IMR-90 (cell line): ENCODE results near the gene CCK. TPM values are rescaled to one million over a fixed set of nuclear protein-coding genes. Genes with fewer than 3 reads are reported as not detected.

Experiments
- ATAC-seq: fragments of 200-7000 bp; cut with Tn5 transposase; 2 replicates; pipeline ENCODE4 v1.9.1; 2020; ENCODE audit warnings: low read depth, mild to moderate bottlenecking, moderate library complexity
- BruUV-seq: library from RNA; stranded (reverse); fragments of 400-500 nt; replicated peaks from 2 replicates; lab custom pipeline; 2021; lab: Mats Ljungman, UMichigan
- CTCF ChIA-PET: fragments of 300-600 bp; formaldehyde crosslinking; extraction: SDS; loops from one replicate; lab custom pipeline; 2021; ENCODE audit warnings: antibody characterized with exemption; lab: Yijun Ruan, JAX
- POLR2A ChIA-PET: fragments of 300-600 bp; sonication (Branson Sonifier 250); formaldehyde crosslinking; loops from one replicate; lab custom pipeline; 2022; ENCODE audit warnings: antibody characterized with exemption; ENCODE audit not compliant: unreplicated experiment; lab: Charles Lee
- DNase-seq: peaks from one replicate; pipeline ENCODE4 v3.0.0; 2013
- H2AFZ ChIP-seq: replicated peaks from 2 replicates; pipeline ENCODE3; 2013; ENCODE audit warnings: low read length, mild to moderate bottlenecking; ENCODE audit not compliant: poor library complexity
- H2AK5ac ChIP-seq: 2 replicates; pipeline ENCODE4 v1.6.1; 2013; ENCODE audit warnings: low read depth, low read length, inconsistent platforms
- H2AK9ac ChIP-seq: replicated peaks from 2 replicates; pipeline ENCODE3; 2013; ENCODE audit warnings: mild to moderate bottlenecking, low read depth, low read length, moderate library complexity; ENCODE audit not compliant: poor library complexity
- H2BK120ac ChIP-seq: 2 replicates; pipeline ENCODE4 v1.6.1; 2013; ENCODE audit warnings: low read depth, low read length, inconsistent platforms
- H2BK15ac ChIP-seq: 3 replicates; pipeline ENCODE4 v1.6.1; 2013; ENCODE audit warnings: low read depth, low read length, inconsistent platforms
- H2BK20ac ChIP-seq: 2 replicates; pipeline ENCODE4 v1.6.1; 2013; ENCODE audit warnings: low read depth, mild to moderate bottlenecking, inconsistent platforms, low read length, moderate library complexity
- H2BK5ac ChIP-seq: 2 replicates; pipeline ENCODE4 v1.6.1; 2013; ENCODE audit warnings: mild to moderate bottlenecking, low read depth, low read length, inconsistent platforms; ENCODE audit not compliant: poor library complexity, severe bottlenecking
- H3K14ac ChIP-seq: replicated peaks from 2 replicates; pipeline ENCODE4 v1.6.1; 2013; ENCODE audit warnings: low read depth, low read length, inconsistent platforms
- H3K18ac ChIP-seq: 2 replicates; pipeline ENCODE4 v1.6.1; 2013; ENCODE audit warnings: low read depth, low read length, control low read depth
- H3K23ac ChIP-seq: 2 replicates; pipeline ENCODE4 v1.6.1; 2013; ENCODE audit warnings: low read depth, low read length, inconsistent platforms
- H3K27ac ChIP-seq: 2 replicates; pipeline ENCODE4 v1.5.1; 2013; ENCODE audit warnings: mild to moderate bottlenecking, control low read depth, low read length; ENCODE audit not compliant: insufficient read depth
- H3K27me3 ChIP-seq: 2 replicates; pipeline ENCODE4 v1.6.1; 2013; ENCODE audit warnings: low read length; ENCODE audit not compliant: control insufficient read depth, insufficient read depth
- H3K36me3 ChIP-seq: 2 replicates; pipeline ENCODE4 v1.6.1; 2013; ENCODE audit warnings: low read length, mixed read lengths; ENCODE audit not compliant: control insufficient read depth, insufficient read depth
- H3K4ac ChIP-seq: 2 replicates; pipeline ENCODE4 v1.6.1; 2013; ENCODE audit warnings: low read depth, low read length, inconsistent platforms
- H3K4me1 ChIP-seq: 2 replicates; pipeline ENCODE4 v1.6.1; 2013; ENCODE audit warnings: low read length, mixed read lengths; ENCODE audit not compliant: control insufficient read depth, insufficient read depth
- H3K4me2 ChIP-seq: 2 replicates; pipeline ENCODE4 v1.6.1; 2013; ENCODE audit warnings: low read depth, mild to moderate bottlenecking, control low read depth, low read length, moderate library complexity
- H3K4me3 ChIP-seq: 2 replicates; pipeline ENCODE4 v1.5.1; 2013; ENCODE audit warnings: low read depth, mild to moderate bottlenecking, control low read depth, low read length, moderate library complexity; ENCODE audit not compliant: insufficient read depth
- H3K56ac ChIP-seq: 2 replicates; pipeline ENCODE4 v1.6.1; 2013; ENCODE audit warnings: low read length, inconsistent platforms; ENCODE audit not compliant: insufficient read depth; ENCODE audit errors: extremely low read depth
- H3K79me1 ChIP-seq, 2 experiments: 2 replicates each; pipeline ENCODE4 v1.6.1; 2013; ENCODE audit warnings: low read length in 2 of 2, inconsistent platforms in 1 of 2, low read depth in 1 of 2
- H3K9ac ChIP-seq: 2 replicates; pipeline ENCODE4 v1.6.1; 2013; ENCODE audit warnings: low read depth, low read length, control low read depth
- H3K9me1 ChIP-seq: 2 replicates; pipeline ENCODE4 v1.6.1; 2013; ENCODE audit warnings: low read length, inconsistent platforms; ENCODE audit not compliant: insufficient read depth
- H3K9me3 ChIP-seq: 2 replicates; pipeline ENCODE4 v1.6.1; 2013; ENCODE audit warnings: low read length; ENCODE audit not compliant: control insufficient read depth, insufficient read depth
- H4K20me1 ChIP-seq: 2 replicates; pipeline ENCODE4 v1.6.1; 2013; ENCODE audit warnings: low read length, inconsistent platforms; ENCODE audit not compliant: insufficient read depth
- H4K5ac ChIP-seq: 2 replicates; pipeline ENCODE4 v1.6.1; 2013; ENCODE audit warnings: mild to moderate bottlenecking, low read depth, low read length, control low read depth
- H4K8ac ChIP-seq, 2 experiments: 2 replicates each; pipeline ENCODE4 v1.6.1; 2013; ENCODE audit warnings: low read depth in 2 of 2, low read length in 2 of 2, control low read depth in 1 of 2, inconsistent platforms in 1 of 2
- H4K91ac ChIP-seq: 2 replicates; pipeline ENCODE4 v1.6.1; 2013; ENCODE audit warnings: low read depth, low read length, inconsistent platforms; ENCODE audit not compliant: insufficient read depth
- BHLHE40 ChIP-seq: fragments of 150-350 bp; IDR thresholded peaks from 2 replicates; pipeline ENCODE4 v1.6.1; 2016; ENCODE audit warnings: mild to moderate bottlenecking, low read depth, low read length
- CEBPB ChIP-seq: IDR thresholded peaks from 2 replicates; pipeline ENCODE4 v1.6.1; 2012; ENCODE audit warnings: low read depth, low read length, improper control_type of control experiment
- CHD1 ChIP-seq: IDR thresholded peaks from 2 replicates; pipeline ENCODE4 v1.6.1; 2012; ENCODE audit warnings: low read depth, low read length, improper control_type of control experiment
- MAFK ChIP-seq: IDR thresholded peaks from 2 replicates; pipeline ENCODE4 v1.6.1; 2012; ENCODE audit warnings: low read depth, low read length, improper control_type of control experiment
- POLR2A ChIP-seq: IDR thresholded peaks from 2 replicates; pipeline ENCODE4 v1.6.1; 2012; ENCODE audit warnings: mild to moderate bottlenecking, low read depth, low read length
- RAD21 ChIP-seq: IDR thresholded peaks from 2 replicates; pipeline ENCODE4 v1.6.1; 2012; ENCODE audit warnings: low read length, improper control_type of control experiment
- RCOR1 ChIP-seq: IDR thresholded peaks from 2 replicates; pipeline ENCODE4 v1.6.1; 2012; ENCODE audit warnings: mild to moderate bottlenecking, low read length, improper control_type of control experiment; ENCODE audit not compliant: insufficient replicate concordance
- SMC3 ChIP-seq: fragments of 150-350 bp; IDR thresholded peaks from 2 replicates; pipeline ENCODE4 v1.6.1; 2016; ENCODE audit warnings: low read depth, mild to moderate bottlenecking, antibody characterized with exemption, low read length, moderate library complexity
- WGBS, 2 experiments: methylation state at CpG; one replicate each; pipeline versions ENCODE4 v1.1.5 to v1.1.7; 2013; ENCODE audit warnings: missing lambda C conversion rate in 2 of 2; ENCODE audit not compliant: insufficient read length in 1 of 2; ENCODE audit errors: extremely low coverage in 2 of 2; 5-methylcytosine and 5-hydroxymethylcytosine counted together
- dilution Hi-C: fragments of 300-500 bp; cut with HindIII; formaldehyde crosslinking; loops from one replicate; pipeline ENCODE4 v1.14.3; 2018; ENCODE audit warnings: low sequenced_read_pairs; ENCODE audit not compliant: unreplicated experiment
- in situ Hi-C: fragments of 300-500 bp; cut with MboI; formaldehyde crosslinking; loops from 3 replicates; pipeline ENCODE4 v1.14.3; 2019; ENCODE audit warnings: low sequenced_read_pairs, inconsistent platforms, mixed read lengths
- intact Hi-C: fragments of 100-400 bp; cut with micrococcal nuclease; formaldehyde crosslinking; loops from 2 replicates; pipeline ENCODE4 v1.10.0; 2022
- polyA plus RNA-seq, 3 experiments: library from polyadenylated mRNA; depleted of rRNA; stranded (reverse); fragments of >200 nt; gene quantifications; 2 replicates each; pipeline ENCODE4 v1.2.3, GENCODE V29; 2012; ENCODE audit warnings: low replicate concordance in 1 of 3
- total RNA-seq: library from RNA; depleted of rRNA; stranded (reverse); fragments of >200 nt; gene quantifications from 2 replicates; pipeline ENCODE4 v1.2.3, GENCODE V29; 2012
- TF ChIP-seq, protein P1 (sequence below): fragments of 150-350 bp; IDR thresholded peaks from 2 replicates; pipeline ENCODE4 v1.6.1; 2016; ENCODE audit warnings: low read depth, mild to moderate bottlenecking, low read length, moderate library complexity, borderline replicate concordance
- TF ChIP-seq, protein P2 (sequence below): conservative IDR thresholded peaks from 2 replicates; pipeline ENCODE4 v1.5.1; 2012; ENCODE audit warnings: mild to moderate bottlenecking, low read depth, low read length, improper control_type of control experiment
- TF ChIP-seq, protein P3 (sequence below): fragments of 150-350 bp; IDR thresholded peaks from 2 replicates; pipeline ENCODE4 v1.6.1; 2017; ENCODE audit warnings: mild to moderate bottlenecking, antibody characterized with exemption, low read length, low read depth

CCK gene
- total and polyA plus RNA-seq, 2 of the 4 experiments (the other 2 are of a cell fraction), result 0.43 TPM; not detected in 1

DNA sequence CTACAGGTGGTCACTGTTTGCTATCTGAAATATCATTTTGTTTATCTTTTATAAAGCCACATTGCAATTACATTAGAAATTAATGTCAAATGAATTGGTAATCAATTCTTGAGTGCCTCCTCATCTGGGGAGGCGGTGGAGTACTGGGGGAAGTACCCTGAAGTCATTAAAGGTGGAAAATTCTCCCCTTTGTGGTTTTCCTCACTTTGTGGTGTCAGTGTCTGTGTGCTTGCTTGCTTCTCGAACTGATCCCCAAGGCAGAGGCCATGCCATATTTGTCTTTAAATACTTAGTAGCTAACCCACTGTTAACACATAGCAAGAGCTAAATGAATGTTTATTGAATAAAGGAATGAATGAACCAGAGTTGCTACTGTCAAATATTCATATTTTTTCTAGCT lies 40.5 kb upstream of the CCK start:
- no CpG with 5 or more reads among the region's 2 CpGs for WGBS, 2 experiments
- Histone ChIP-seq H4K5ac (no peak overlapping the region), H3K4me2 (no peak overlapping the region), H3K36me3 (no peaks in the 10 kb centered on the region), H4K91ac (no peak overlapping the region), H3K4me1 (no peaks in the 10 kb centered on the region), H3K4me3 (no peak overlapping the region), H2AK5ac (no peak overlapping the region), H3K4ac (no peak overlapping the region), H2AK9ac (no peak overlapping the region), H3K9me1 (no peaks in the 10 kb centered on the region), H2BK5ac (no peak overlapping the region), H3K56ac (no peak overlapping the region), H2AFZ (no peak overlapping the region), H4K8ac (no peak overlapping the region), H3K27me3 (no peaks in the 10 kb centered on the region), H2BK15ac (no peak overlapping the region), H3K27ac (no peak overlapping the region), H2BK120ac (no peak overlapping the region), H3K79me1 (no peaks in the 10 kb centered on the region), H3K14ac (no peak overlapping the region), H4K20me1 (no peaks in the 10 kb centered on the region), H3K23ac (no peak overlapping the region), H3K9me3 (no peaks in the 10 kb centered on the region), H3K18ac (no peak overlapping the region), H2BK20ac (no peak overlapping the region), H3K9ac (no peak overlapping the region)
- intact Hi-C loops (no loop called here), in situ Hi-C loops (no loop called here), dilution Hi-C loops (no loop called here)
- DNase-seq (no peak), ATAC-seq (no peak)
- no TSS peak for BruUV-seq
- TF ChIP-seq POLR2A (no peak), CHD1 (no peak), RAD21 (no peak), BHLHE40 (no peak), SMC3 (no peak), CEBPB (no peak), MAFK (no peak), RCOR1 (no peak)
- TF ChIP-seq, protein P1, sequence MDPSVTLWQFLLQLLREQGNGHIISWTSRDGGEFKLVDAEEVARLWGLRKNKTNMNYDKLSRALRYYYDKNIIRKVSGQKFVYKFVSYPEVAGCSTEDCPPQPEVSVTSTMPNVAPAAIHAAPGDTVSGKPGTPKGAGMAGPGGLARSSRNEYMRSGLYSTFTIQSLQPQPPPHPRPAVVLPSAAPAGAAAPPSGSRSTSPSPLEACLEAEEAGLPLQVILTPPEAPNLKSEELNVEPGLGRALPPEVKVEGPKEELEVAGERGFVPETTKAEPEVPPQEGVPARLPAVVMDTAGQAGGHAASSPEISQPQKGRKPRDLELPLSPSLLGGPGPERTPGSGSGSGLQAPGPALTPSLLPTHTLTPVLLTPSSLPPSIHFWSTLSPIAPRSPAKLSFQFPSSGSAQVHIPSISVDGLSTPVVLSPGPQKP, result no peak
- TF ChIP-seq, protein P2, sequence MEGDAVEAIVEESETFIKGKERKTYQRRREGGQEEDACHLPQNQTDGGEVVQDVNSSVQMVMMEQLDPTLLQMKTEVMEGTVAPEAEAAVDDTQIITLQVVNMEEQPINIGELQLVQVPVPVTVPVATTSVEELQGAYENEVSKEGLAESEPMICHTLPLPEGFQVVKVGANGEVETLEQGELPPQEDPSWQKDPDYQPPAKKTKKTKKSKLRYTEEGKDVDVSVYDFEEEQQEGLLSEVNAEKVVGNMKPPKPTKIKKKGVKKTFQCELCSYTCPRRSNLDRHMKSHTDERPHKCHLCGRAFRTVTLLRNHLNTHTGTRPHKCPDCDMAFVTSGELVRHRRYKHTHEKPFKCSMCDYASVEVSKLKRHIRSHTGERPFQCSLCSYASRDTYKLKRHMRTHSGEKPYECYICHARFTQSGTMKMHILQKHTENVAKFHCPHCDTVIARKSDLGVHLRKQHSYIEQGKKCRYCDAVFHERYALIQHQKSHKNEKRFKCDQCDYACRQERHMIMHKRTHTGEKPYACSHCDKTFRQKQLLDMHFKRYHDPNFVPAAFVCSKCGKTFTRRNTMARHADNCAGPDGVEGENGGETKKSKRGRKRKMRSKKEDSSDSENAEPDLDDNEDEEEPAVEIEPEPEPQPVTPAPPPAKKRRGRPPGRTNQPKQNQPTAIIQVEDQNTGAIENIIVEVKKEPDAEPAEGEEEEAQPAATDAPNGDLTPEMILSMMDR, result no peak
- TF ChIP-seq, protein P3, sequence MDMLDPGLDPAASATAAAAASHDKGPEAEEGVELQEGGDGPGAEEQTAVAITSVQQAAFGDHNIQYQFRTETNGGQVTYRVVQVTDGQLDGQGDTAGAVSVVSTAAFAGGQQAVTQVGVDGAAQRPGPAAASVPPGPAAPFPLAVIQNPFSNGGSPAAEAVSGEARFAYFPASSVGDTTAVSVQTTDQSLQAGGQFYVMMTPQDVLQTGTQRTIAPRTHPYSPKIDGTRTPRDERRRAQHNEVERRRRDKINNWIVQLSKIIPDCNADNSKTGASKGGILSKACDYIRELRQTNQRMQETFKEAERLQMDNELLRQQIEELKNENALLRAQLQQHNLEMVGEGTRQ, result no peak
- CTCF ChIA-PET, result no interaction called here
- POLR2A ChIA-PET, result no interaction called here
